Head of caudate nucleus (tissue), 42 donors: ENCODE measurements around the gene MACC1.

Source experiments
- DNase-seq, 42 donors: peaks; one replicate each; pipeline versions ENCODE4 v3.0.0 to v3.0.0-alpha.2; 2020 to 2021; ENCODE audit warnings: mixed read lengths in 7 of 42
- intact Hi-C: fragments of 100-400 bp; cut with DNase I; formaldehyde crosslinking; loops from one replicate; pipeline ENCODE4 v1.15.0; 2022

Gene MACC1

DNA sequence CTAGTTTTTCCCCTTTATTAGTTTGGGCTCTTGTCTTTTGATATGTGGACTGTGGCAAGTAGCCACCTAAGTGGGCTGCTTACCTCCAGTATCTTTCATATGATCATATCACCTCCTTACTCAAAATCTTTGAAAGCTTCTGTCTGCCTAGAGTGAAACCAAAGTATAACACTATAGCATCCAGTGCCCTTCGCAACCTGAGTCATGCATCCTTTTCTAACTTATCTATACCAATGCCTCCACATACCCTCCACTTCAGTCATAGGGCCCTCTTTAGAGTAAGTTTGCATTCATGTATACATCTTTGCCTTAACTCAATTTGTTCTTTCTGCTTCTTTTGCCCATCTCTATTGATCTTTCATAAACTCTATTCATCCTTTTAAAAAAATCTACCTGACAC lies 15.7 kb upstream of the MACC1 start:
- intact Hi-C loops: no loop called here
- no peak for DNase-seq

DNA sequence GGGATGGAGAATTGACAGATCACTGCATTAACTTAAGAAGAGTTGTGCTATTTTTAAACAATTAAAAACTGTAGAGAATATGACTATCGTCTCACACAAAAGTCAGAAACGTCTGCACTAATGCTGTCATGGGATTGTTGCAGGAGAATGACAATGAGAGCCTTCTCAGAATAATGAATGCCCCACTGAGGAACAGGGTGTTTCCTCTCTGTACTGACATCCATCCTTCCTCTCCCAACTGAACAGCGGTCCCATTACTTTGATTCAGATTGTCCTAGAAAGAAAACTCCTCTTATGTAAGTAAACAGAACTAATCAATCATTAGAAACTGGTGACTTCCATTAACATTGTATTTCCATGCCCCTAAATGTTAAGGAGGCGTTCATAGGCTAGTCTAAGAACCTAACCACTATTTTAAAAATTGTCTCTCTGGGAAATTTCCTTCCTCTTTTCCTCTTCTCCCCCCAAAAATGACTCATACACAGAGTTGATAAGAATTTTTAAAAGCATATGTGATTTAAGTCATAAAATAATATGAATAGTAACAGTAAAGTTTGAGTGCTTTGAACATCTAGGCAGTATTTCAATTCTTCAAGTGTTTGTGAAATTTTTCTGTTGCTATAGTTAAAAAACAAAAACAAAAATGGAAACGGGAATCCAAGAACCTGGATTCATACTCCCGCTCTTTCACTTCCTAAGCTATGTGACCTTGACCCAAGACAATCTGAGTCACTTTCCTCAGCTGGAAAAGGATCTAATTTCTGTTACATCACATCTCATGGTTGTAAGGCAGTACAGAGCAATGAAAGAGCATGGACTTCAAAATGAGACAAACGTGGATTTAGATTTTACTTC lies 12.7 kb upstream of the MACC1 start:
- DNase-seq: no peak
- intact Hi-C loops: no loop called here

DNA sequence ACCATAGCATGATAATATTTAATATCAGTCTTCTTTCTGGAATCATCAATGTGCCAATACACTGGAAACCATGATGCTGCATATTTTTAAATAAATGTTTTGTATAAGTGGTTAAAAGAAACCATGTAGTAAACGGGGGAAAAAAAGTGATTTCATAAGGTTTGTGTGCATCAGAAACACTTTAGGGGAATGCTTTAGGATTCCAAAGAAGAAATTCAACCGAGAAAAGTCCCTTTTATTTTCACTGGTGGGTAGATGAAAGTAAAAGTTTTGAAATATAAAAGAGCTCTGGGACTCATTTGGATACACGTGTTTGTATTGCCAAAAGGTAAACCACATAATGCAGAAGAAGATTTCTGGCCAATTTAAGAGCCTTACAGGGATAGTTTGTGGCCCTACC lies 11.9 kb upstream of the MACC1 start:
- DNase-seq: no peak
- intact Hi-C loops: no loop called here

DNA sequence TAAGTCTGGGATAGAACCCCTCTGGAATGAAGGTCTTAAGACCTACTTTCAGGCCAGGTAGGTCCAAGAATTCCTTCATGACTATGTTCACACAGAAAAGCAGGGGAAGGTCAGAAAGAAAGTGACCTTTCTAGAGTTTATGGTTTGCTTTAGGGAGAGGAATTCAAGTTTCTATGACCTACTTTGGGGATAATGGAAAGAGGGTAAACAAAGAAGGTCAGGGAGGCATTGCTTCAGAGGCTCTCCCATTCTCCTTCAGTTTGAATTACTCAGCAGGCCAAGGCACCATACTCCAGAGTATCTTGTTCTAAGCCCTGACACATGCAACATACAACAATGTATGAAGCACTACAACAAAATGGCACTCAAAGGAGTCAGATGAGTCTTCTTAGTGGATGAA lies 11.5 kb upstream of the MACC1 start:
- no peak for DNase-seq
- intact Hi-C loops: no loop called here

DNA sequence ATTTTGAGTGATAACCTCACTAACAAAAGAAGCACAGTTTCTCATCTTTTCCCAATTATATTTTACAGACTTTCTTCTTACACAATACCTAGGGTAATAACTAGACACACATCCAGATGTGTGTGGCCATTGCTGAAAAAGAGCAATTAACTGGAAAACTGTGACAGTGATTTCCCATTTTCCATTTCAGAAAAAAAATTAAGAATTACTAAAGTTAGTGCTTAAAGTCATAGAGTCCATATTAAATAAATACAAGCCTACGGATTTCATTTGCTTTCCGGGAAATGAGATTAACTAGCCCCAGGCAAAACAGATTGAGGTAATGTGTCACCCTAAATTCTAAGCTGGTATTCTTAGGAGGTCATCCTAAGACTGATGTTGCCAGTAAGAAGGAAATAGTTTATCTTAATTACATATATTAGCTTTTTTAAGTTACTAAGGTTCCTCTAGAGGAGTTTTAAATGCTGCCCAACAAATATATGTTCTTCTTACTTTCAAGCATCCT lies 10.2 kb upstream of the MACC1 start:
- no peak for DNase-seq
- intact Hi-C loops: no loop called here

DNA sequence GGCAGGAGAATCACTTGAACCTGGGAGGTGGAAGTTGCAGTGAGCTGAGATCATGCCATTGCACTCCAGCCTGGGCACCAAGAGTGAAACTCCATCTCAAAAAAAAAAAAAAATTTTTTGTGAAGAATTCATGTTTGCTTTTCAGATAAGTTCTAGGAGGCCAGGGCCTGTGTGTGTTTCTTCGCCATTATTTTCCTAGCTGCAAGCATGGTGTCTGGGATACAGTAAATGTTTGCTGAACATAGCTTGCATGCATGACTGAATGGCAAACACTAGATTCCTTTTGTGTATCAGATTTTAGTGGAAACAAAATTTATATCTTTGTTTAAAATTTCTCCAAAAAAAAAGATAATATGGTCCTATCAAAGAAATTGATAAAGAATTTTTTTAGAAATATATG lies 9.7 kb upstream of the MACC1 start:
- no peak for DNase-seq
- intact Hi-C loops: no loop called here

DNA sequence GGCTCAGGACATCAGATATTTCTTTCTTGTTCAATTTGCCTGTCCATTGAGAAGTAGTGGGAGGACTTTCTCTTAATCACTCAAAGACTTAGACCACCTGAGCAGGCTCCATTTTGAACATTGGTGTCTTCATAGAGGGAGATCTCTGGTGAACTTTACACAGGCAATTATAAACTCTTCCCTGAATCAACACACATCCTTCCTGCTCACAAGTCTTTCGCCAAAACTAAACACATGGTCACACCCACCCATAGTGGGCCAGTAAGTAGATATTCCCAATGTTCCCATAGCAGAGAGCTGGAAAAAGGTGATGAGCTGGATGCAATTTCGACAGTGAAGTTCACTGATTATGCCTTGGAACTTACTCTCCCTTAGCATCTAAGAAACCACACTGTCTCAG lies 8.2 kb upstream of the MACC1 start:
- intact Hi-C loops: no loop called here
- DNase-seq: no peak

DNA sequence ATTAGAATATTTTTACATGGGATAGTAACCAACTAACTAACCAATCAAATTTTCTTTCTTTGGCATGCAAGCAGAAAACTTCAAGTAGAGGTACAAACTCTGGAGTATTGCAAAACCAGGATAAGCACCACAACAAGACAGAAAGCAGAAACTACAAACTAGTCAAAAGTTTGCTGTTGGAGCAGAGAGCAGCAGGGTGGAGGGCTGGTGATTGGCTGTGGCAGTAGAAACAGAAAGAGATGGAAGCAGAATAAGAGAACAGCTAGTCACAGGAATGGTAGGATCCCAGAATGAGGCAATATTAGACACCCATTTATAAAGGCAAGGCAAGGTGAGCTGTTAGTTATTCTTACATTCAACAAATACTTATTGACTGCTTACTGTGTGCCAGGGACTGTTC lies 6.8 kb upstream of the MACC1 start:
- intact Hi-C loops: no loop called here
- DNase-seq: peak in 1 of 42 donors; percentile 7

DNA sequence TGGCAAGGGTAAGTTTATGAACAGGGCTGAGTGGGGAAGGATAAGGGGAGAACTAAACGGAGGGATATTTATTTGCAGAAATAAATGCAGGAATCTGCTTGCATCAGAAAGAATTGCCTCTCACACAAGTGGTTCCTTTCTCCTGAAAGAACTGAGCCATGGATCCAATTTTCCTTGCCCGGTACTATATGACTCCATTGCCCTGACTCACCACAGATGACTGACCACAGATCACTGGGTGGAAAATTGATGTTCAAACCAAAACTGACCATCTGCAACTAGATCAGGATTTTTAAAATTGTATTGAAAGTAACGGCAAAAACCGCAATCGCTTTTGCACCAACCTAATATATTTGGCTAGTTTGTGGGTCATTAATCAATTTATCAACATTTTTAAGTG lies 6.2 kb upstream of the MACC1 start:
- no peak for DNase-seq
- intact Hi-C loops: no loop called here

DNA sequence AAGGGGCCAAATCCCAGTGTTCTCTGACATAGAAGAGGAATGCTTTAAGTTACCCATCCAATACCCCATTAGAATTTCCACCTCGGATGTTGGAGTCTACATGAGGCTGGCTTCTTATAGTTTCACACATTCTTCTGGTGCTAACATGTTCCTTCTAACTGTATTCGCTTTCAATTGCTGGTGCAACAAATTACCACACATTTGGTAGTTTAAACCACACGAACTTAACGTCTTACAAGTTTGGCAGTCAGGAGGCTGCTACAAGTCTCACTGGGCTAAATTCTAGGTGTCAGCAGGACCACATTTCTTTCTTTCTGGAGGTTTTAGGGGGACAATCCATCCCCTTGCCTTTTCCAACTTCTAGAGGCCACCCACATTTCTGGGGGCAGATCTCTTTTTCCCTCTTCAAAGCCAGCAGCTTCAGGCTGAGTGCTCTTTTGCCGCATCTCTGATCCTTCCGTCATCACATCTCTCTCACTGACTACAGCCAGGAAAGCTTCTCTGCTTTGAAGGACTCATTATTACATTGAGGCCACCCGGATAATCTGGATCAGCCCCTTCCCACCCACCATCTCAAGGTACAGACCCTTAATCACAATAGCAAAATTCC lies 5.1 kb upstream of the MACC1 start:
- DNase-seq: no peak
- intact Hi-C loops: no loop called here

DNA sequence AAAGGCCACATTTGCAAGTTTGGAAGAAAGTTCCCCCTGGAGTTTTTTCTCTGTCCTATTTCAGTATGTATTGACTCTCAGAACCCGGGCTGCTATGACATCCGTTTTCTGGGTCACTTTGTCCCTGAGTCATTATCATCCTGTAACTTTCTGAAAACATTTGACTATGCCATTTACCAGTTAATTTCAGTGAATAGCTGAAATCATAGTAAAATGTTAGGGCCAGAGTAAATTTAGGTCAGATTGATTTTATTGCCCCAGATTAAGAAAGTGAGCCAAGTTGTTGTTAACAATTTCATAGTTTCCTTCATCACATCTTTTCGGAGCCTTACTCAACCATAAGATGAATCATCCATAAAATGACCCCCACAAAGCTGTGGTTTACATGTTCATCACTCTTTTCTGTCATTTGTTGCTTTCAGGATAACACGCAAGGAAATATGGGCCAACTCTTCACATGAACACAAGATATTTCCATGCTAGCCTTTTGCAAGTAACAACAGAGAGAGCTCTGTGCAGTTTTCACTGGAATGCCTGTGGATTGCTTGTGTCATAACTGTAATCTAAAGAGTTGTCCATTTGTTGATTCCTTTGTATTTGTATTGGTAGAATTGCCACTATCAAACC lies 3.9 kb upstream of the MACC1 start:
- no peak for DNase-seq
- intact Hi-C loops: no loop called here

DNA sequence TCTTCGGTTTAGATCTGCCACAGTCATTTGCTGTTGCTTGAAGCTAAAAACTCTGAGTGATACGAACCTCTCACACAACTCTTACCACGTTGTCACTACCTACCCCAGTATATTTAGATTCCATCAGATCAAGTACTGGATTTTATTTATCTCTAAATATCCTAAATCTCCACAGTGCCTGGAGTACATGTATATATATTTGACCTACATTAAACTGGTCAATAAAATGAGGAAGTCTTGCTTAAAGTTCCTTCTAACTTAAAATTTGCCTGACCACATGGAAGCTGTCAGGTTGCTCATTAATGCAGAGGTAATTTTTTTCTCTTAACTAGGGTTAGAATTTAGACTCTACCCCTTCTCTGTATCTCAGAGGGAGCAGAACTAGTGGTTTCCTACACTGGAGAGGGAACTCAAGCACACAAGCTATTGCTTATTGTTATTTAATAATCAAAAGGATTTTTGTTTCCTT lies 3.1 kb upstream of the MACC1 start:
- DNase-seq: no peak
- intact Hi-C loops: no loop called here

DNA sequence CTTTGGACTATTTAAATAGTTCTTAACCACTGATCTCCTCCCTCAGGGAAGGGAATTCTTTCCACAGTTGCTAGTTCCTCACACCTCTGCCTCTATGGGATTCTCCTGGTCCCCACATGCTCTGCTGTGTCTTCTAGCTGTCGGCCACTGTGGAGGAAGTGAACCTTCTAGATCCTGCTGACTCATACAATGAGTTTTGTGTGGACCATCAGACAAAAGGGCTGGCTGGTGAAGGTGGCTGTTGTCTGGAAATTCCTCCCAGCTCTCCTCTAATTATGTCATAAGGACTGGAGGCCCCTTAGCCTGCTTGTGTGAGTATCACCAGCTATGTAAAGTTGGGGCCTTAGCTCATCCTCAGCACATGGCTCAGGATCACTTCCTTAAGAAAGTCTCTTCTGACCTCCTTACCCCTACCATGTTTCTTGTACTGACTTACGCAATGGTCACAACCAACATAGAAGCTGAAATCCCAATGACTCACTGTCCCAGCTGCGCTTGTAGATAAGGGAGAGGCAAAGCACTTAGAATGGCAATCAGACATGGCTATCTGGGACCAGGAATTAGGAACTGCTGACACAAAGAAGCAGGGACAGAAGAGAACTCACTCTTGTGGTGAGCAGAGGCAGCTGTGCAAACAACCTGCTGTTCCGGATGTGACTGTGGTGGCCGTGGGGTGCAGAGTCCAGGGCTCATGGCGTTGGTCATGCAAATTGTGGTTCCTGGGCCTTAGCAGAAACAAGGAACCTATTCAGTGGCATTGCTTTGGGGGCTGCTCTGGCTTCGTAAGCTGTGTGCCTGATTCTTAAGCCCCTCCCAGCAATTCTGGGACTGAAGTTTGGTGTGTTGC lies 2.5 kb upstream of the MACC1 start:
- intact Hi-C loops: no loop called here
- peak in 38 of 42 donors; percentile 6 to 69 (median 42) for DNase-seq

DNA sequence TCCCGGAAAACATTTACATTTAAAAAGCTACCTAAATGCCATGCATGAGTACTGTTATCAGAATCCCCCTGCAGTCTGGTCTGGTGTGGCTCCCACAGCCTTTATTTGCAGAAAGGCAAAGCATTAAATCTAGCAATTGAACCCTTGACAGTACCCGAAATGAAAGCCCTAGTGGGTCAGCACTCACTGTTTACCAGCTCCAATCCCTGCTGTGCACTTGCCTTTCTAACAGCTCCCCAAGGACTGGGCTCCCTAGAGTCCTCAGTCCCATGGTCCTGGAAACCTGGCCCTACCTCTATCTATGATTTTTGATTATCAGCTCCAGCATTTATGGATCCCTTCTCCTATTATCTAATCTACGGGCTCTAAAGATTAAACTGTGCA lies 1.9 kb upstream of the MACC1 start:
- intact Hi-C loops: no loop called here
- no peak for DNase-seq

DNA sequence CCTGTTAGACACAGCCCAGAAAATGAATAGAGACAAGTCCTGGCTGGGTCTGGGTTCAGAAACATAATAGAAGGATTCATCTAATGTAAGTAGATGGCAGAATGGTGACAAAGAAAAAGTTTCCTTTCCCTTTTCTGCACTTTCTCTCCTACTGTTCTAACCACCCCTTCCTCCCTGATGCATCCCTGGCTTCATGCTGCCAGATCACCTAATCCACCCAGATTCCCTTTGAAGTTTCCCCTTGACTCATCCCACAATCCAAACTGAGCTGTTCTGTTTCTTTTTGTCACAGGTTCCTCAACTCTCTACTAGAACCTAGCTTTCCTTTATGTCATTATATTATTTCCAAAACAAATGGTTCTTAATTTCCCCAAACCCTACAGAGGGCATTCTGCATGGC lies 1.1 kb upstream of the MACC1 start:
- intact Hi-C loops: no loop called here
- no peak for DNase-seq

DNA sequence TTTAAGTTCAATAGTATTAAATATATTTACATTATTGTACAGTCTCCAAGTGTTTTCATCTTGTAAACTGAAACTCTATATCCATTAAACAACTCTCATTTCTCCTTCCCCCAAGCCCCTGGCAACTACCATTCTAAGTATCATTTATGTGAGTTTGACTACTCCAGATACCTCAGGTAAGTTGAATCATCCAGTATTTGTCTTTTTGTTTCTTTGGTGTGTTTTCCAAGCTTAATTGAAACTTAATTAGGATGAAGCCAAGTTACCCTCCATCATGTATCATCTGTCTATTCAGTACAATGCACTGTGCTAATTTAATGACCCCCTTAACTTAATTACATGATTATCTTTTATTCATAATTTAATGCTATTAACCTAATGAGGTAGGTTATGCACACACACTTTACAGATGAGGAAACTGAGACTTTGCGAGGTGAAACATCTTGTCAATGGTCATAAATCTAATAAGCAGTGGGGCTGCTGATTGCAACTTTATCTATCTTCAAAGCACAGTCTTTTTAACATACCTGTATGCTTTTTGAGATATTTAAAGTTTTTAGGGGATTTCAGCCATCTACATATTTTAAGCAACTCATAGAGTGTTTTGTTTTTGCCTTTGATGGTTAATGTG lies 663 bp downstream of the MACC1 start:
- DNase-seq: no peak
- intact Hi-C loops: no loop called here

DNA sequence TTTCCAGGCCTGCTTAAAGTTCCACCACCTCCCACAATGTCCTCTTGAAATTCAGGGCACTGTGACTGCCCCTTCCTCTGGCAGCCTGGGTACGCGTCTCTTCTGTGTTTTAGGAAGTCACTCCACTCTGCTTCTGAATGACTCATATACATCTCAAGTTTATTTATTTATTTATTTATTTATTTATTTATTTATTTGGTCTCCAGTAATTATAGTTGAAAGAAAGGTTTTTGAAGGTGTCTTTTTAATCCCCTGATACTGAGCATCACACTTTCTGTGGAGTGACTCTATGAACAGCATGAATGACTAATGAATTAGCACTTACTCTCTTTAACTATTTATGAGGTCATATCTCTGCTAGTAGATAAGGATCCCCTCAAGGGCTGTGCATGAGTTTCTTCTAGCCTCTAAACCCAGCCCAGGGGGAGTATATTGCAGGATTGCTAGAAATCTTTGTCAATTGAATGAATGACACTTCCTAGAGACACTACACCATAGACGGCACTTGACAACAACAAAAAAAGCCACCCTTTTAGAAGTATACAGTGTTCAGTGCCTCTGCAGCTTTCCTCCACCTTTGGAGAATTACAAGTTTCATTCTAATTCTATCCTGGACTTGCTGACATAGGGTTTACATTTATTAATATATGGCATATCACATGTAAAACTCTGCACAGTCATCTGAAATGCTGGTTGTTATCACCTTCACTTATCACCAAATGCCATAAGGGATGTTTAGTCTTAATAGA lies 2.1 kb downstream of the MACC1 start:
- intact Hi-C loops: no loop called here
- no peak for DNase-seq

DNA sequence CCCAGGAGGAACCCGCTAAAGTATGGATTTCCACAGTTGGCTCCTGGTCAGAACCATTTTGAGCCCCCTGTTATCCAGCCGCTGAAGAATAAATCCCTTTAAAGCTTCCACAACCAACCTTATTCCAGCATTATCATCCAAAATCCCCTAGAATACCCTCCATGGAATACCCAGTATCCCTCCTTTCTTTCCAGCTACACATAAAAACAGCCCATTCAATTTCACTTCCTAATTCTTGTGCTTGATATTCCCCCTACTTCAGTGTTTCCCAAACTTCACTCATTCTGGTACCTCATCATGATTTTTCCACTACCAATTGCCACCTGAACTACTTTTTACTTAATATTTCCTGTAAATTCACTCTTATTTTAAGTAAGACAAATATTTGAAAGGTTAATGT lies 3.1 kb downstream of the MACC1 start:
- intact Hi-C loops: no loop called here

More for the DNA sequence above, 3.1 kb downstream of the MACC1 start:
- no peak for DNase-seq
